Muscle of leg (tissue), 11 donors: ENCODE results near the gene VAMP3. TPM values are rescaled to one million over a fixed set of nuclear protein-coding genes. Genes with fewer than 3 reads are reported as not detected.

ENCODE experiments used
- DNase-seq: peaks from one replicate; pipeline ENCODE4 v3.0.0; 2013
- H3K27ac ChIP-seq: one replicate; pipeline ENCODE4 v1.5.1; 2013; ENCODE audit warnings: mild to moderate bottlenecking, low read length, control low read depth
- H3K27me3 ChIP-seq: one replicate; pipeline ENCODE4 v1.6.1; 2013; ENCODE audit warnings: low read length; ENCODE audit not compliant: control insufficient read depth, insufficient read depth
- H3K36me3 ChIP-seq: one replicate; pipeline ENCODE4 v1.6.1; 2013; ENCODE audit warnings: low read length; ENCODE audit not compliant: control insufficient read depth, insufficient read depth
- H3K4me1 ChIP-seq: one replicate; pipeline ENCODE4 v1.6.1; 2013; ENCODE audit warnings: low read length; ENCODE audit not compliant: control insufficient read depth, insufficient read depth
- H3K4me3 ChIP-seq: one replicate; pipeline ENCODE4 v1.5.1; 2013; ENCODE audit warnings: low read length, control low read depth
- H3K9me3 ChIP-seq: replicated peaks from 2 replicates; pipeline ENCODE4 v1.6.1; 2013; ENCODE audit warnings: low read depth, low read length; ENCODE audit not compliant: control insufficient read depth
- WGBS: methylation state at CpG from one replicate; pipeline ENCODE4 v1.1.5; 2013; ENCODE audit warnings: missing lambda C conversion rate; ENCODE audit not compliant: insufficient coverage; 5-methylcytosine and 5-hydroxymethylcytosine counted together
- polyA plus RNA-seq, 8 donors: library from polyadenylated mRNA; unstranded; fragments of 120-200 nt; gene quantifications; one replicate each; pipeline versions ENCODE4 v1.2.1 to v1.2.3, GENCODE V29; 2013; ENCODE audit warnings: inconsistent platforms in 1 of 8, low replicate concordance in 1 of 8; ENCODE audit not compliant: insufficient read length in 8 of 8, insufficient read depth in 1 of 8
- total RNA-seq: library from RNA; stranded (reverse); fragments of 120-200 nt; gene quantifications from one replicate; pipeline ENCODE4 v1.2.4, GENCODE V29; 2013

Gene VAMP3
- total and polyA plus RNA-seq, 9 donors, result 57.5 to 80.4 (median 72.8) TPM

- no peak for DNase-seq
- no CpG with 5 or more reads among the region's 1 CpG for WGBS
- Histone ChIP-seq H3K36me3 (peaks cover 3% of the 10 kb centered on the region), H3K27ac (no peak overlapping the region), H3K4me3 (no peak overlapping the region), H3K9me3 (no peaks in the 10 kb centered on the region), H3K4me1 (peaks cover 3% of the 10 kb centered on the region), H3K27me3 (no peaks in the 10 kb centered on the region)
Observed at GRCh38 chr1:7755448-7755847, 15.6 kb upstream of the VAMP3 start.

DNA sequence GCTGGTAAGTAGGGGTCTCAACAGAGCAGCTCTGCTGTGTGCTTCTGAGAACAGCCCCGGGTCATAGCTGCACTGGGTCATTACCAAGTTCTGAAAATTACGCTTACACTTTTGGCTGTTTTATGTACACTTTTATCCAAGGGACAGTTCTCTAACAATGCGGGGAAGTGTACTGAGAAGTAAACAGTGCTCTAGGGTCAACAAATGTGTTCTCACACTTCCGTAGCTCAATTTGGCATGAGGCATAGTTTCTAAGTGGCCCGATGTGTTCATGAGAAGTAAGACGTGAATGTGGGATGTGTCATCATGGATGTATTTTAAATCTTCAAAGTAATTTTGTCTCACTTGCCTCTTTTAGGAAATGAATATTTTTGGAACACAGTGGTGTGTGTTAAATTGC lies 10.9 kb upstream of the VAMP3 start:
- H3K9me3 ChIP-seq, result no peaks in the 10 kb centered on the region
- no peaks in the 10 kb centered on the region for H3K27me3 ChIP-seq
- WGBS, result 100% methylated on average over 3 of the region's 6 CpGs
- H3K4me3 ChIP-seq, result no peak overlapping the region
- H3K36me3 ChIP-seq, result no peaks in the 10 kb centered on the region
- no peak overlapping the region for H3K27ac ChIP-seq
- no peak for DNase-seq
- H3K4me1 ChIP-seq, result no peaks in the 10 kb centered on the region

GRCh38 chr1:7761103-7761502 lies 10.0 kb upstream of the VAMP3 start:
- no peaks in the 10 kb centered on the region for H3K27me3 ChIP-seq
- WGBS, result 79% methylated on average over 2 of the region's 3 CpGs
- no peak overlapping the region for H3K27ac ChIP-seq
- H3K9me3 ChIP-seq, result no peaks in the 10 kb centered on the region
- no peak for DNase-seq
- H3K36me3 ChIP-seq, result no peaks in the 10 kb centered on the region
- no peak overlapping the region for H3K4me3 ChIP-seq
- no peaks in the 10 kb centered on the region for H3K4me1 ChIP-seq

DNA sequence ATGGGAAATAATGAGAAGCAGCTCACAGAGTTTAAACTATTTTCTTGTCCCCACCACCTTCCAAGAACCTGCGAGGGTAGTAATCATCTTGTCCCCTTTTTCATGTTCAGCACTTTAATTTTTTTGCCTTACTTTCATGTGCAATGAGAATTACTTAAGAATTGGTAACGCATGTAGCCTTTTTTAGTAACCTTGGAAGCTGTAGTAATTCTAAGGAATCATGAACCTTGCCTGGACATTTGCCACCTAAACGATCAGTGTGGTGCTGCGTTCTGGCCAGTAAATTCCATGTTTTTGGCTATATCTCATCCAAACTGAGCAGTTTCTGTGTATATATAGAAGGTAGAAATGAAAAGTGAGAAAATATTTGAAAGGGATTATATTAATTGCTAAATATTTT lies 3.9 kb upstream of the VAMP3 start:
- Histone ChIP-seq H3K27me3 (no peaks in the 10 kb centered on the region), H3K36me3 (no peaks in the 10 kb centered on the region), H3K4me3 (no peak overlapping the region), H3K9me3 (no peaks in the 10 kb centered on the region), H3K4me1 (peaks cover 9% of the 10 kb centered on the region), H3K27ac (no peak overlapping the region)
- DNase-seq, result no peak
- WGBS, result no CpG with 5 or more reads among the region's 4 CpGs

DNA sequence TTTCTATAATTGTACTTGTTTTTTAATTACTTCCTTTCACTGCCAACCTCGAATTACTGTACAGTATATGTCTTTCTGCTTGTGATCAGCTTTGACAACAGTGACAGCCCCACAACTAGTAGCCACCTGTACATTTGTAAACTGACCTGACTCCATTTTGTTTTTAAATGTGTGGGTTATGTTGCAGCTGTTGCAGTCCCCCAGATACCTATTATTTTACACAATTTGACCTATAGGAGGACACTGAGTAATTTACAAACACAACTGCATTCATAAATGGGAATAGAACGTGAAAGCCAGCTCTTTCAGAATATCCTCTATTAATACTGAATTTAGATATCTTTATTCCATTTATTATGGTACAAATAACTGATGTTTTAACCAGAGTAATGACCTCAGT lies 2.5 kb upstream of the VAMP3 start:
- no CpG with 5 or more reads among the region's 2 CpGs for WGBS
- Histone ChIP-seq H3K4me3 (no peak overlapping the region), H3K9me3 (no peaks in the 10 kb centered on the region), H3K27ac (no peak overlapping the region), H3K4me1 (peaks cover 11% of the 10 kb centered on the region), H3K27me3 (no peaks in the 10 kb centered on the region), H3K36me3 (no peaks in the 10 kb centered on the region)
- DNase-seq, result no peak

DNA sequence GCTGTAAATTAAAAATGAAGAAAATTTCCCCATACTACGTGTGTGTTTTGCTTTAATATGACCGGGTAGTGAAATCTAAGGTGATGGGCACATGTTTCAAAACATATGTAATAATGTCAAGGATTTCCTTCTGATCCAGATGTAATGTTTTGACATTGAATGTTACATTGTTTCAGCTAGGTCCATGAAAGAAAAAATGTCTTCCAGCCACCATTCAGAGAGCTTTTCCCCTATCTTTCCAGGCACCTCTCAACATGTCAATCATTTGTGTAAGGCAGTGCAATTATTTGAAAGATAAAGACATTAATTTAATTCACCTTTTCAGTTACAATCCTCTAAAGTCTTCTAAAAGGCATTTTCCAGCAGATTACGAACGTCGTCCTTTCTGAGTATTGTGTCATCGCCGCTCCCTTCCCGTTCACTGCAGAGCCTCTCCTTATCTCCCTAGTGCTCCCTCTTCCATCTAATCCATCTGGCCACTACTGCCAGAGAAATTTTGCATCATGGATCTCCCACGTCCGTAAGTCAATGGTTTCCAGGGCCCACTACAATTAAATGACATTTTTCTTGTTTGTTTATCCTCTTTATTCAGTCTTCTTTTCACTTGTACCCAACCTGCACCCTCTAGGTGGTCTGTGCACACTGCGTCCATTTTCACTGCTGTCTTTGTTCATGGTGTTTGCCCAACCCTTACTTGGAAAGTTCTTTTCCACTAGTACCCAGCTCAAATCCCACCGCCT lies 1.3 kb upstream of the VAMP3 start:
- 87% methylated on average over 9 of the region's 12 CpGs for WGBS
- peaks cover 4% of the 10 kb centered on the region for H3K36me3 ChIP-seq
- no peaks in the 10 kb centered on the region for H3K27me3 ChIP-seq
- no peak overlapping the region for H3K4me3 ChIP-seq
- DNase-seq, result no peak
- H3K4me1 ChIP-seq, result peaks cover 11% of the 10 kb centered on the region
- H3K9me3 ChIP-seq, result no peaks in the 10 kb centered on the region
- no peak overlapping the region for H3K27ac ChIP-seq

GRCh38 chr1:7770669-7770996 lies 463 bp upstream of the VAMP3 start:
- 11% methylated on average over 4 of the region's 6 CpGs for WGBS
- DNase-seq, result no peak
- peaks cover 4% of the 10 kb centered on the region for H3K36me3 ChIP-seq

DNA sequence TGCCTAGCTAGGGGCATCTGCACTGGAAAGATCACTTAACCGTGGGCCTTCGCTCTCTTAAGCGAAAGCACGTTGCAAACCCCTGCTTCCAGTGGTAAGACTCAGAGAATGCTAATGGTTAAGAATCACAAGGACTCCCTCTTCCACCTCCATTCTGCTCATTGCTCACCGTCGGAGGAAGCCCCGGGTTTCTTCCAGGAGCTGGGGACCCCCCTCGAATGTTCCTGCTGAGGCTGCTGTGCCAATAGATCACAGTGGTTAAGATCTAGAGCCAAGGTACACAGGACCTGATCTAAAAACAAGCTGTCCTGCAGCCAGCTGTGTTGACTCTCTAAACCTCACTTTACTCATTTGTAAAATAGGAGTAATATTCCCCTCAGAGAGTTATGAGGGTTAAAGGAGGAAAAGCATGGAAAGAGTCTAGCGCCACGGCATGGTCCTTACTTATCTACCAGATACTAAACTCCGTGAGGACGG lies 765 bp downstream of the VAMP3 start:
- H3K27me3 ChIP-seq, result no peaks in the 10 kb centered on the region
- peaks cover 11% of the 10 kb centered on the region for H3K4me1 ChIP-seq
- H3K27ac ChIP-seq, result peak overlapping the region; percentile 87
- WGBS, result 23% methylated on average over 7 of the region's 12 CpGs
- H3K36me3 ChIP-seq, result peaks cover 5% of the 10 kb centered on the region
- H3K4me3 ChIP-seq, result peak overlapping the region; percentile 88
- DNase-seq, result no peak
- H3K9me3 ChIP-seq, result no peaks in the 10 kb centered on the region

More at GRCh38 chr1:7770669-7770996, 463 bp upstream of the VAMP3 start:
- Histone ChIP-seq H3K27ac (peak overlapping the region; percentile 83), H3K27me3 (no peaks in the 10 kb centered on the region), H3K4me1 (peaks cover 11% of the 10 kb centered on the region), H3K4me3 (peak overlapping the region; percentile 88), H3K9me3 (no peaks in the 10 kb centered on the region)

- Histone ChIP-seq H3K9me3 (no peaks in the 10 kb centered on the region), H3K4me1 (no peaks in the 10 kb centered on the region), H3K27me3 (no peaks in the 10 kb centered on the region), H3K27ac (no peak overlapping the region), H3K4me3 (no peak overlapping the region), H3K36me3 (peaks cover 39% of the 10 kb centered on the region)
- DNase-seq, result no peak
- 69% methylated on average over 3 of the region's 3 CpGs for WGBS
Observed at GRCh38 chr1:7777591-7777990, 6.5 kb downstream of the VAMP3 start.

GRCh38 chr1:7778133-7778628 lies 7.1 kb downstream of the VAMP3 start:
- no peak for DNase-seq
- peaks cover 39% of the 10 kb centered on the region for H3K36me3 ChIP-seq
- no peaks in the 10 kb centered on the region for H3K9me3 ChIP-seq
- no peak overlapping the region for H3K27ac ChIP-seq
- no peaks in the 10 kb centered on the region for H3K27me3 ChIP-seq
- WGBS, result 98% methylated on average over 4 of the region's 4 CpGs
- H3K4me3 ChIP-seq, result no peak overlapping the region
- H3K4me1 ChIP-seq, result peaks cover 4% of the 10 kb centered on the region
